Measurements from ENCODE around the gene KMT2E. TPM values are rescaled to one million over a fixed set of nuclear protein-coding genes. Genes with fewer than 3 reads are reported as not detected.

Gene KMT2E
- total RNA-seq, 2 experiments from 2014 or later = 50.1 to 72.8 TPM

DNA sequence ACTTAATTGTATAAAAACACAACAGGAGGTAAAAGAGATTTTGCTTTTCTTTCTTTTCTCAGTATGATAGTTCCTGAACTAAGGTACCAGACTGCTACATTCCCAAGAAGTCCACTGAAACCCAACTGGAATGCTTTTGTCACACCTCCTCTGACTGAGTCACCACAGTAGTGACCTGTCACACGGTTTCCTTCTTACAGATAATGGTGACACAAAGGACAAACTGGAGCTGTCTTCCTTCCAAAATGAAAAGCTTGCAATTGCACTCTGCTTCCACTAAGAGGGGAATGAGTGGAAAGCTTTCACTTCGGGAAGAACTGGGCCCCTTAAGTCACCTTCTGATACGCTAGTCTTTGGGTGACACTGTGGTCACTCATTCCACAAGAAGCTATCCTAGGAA, 122.2 kb downstream of the KMT2E start:
- ChIA-PET POLR2A (interaction anchor here (0.6 to 1.2 kb wide), 3 partner anchors 10 to 58 kb away, joined by 3 to 4 read pairs (median 4); no protein-coding TSS in a partner anchor), CTCF (ENCODE audit: unreplicated experiment) (interaction anchor here (0.5 kb wide), 1 partner anchor 157 kb away, joined by 4 read pairs; no protein-coding TSS in a partner anchor)
- no peak for TF ChIP-seq EZH2phosphoT487 (IDR thresholded peaks at IDR 0.05; ENCODE audit: borderline replicate concordance, low read depth, low read length)
- Histone ChIP-seq H3K4me1 (ENCODE audit: insufficient read depth, low read length, poor library complexity, severe bottlenecking) (no peaks in the 10 kb centered on the region), H2AFZ (ENCODE audit: low read length) (no peak overlapping the region), H3K36me3 (ENCODE audit: insufficient read depth, low read length) (peaks cover 16% of the 10 kb centered on the region; the same call in 1 of the 2 replicates), H3K9me2 (ENCODE audit: insufficient read depth, low read length) (no peaks in the 10 kb centered on the region), H3K79me2 (ENCODE audit: insufficient read depth, low read depth, low read length) (no peaks in the 10 kb centered on the region), H3K4me2 (ENCODE audit: low read length) (no peak overlapping the region), H3K27ac (ENCODE audit: low read depth, low read length, poor library complexity, severe bottlenecking) (no peak overlapping the region), H4K20me1 (ENCODE audit: insufficient read depth, low read length) (no peaks in the 10 kb centered on the region), H3K4me3 (ENCODE audit: low read depth, low read length, poor library complexity, severe bottlenecking) (no peak overlapping the region), H3K9me3 (ENCODE audit: low read length) (no peaks in the 10 kb centered on the region)
- intact Hi-C loops (cut with micrococcal nuclease; ENCODE audit: unreplicated experiment) = no loop called here
- no TSS peak for BruUV-seq (replicated peaks)
- DNase-seq (ENCODE audit: low spot score) = no peak

GRCh38 chr7:105137898-105138297, 123.9 kb downstream of the KMT2E start:
- Histone ChIP-seq H4K20me1 (ENCODE audit: insufficient read depth, low read length) (no peaks in the 10 kb centered on the region), H3K4me2 (ENCODE audit: low read length) (no peak overlapping the region), H3K9me2 (ENCODE audit: insufficient read depth, low read length) (no peaks in the 10 kb centered on the region), H3K36me3 (ENCODE audit: insufficient read depth, low read length) (peaks cover 23% of the 10 kb centered on the region), H3K79me2 (ENCODE audit: insufficient read depth, low read depth, low read length) (no peaks in the 10 kb centered on the region), H3K9me3 (ENCODE audit: low read length) (no peaks in the 10 kb centered on the region), H2AFZ (ENCODE audit: low read length) (no peak overlapping the region), H3K27ac (ENCODE audit: low read depth, low read length, poor library complexity, severe bottlenecking) (no peak overlapping the region), H3K4me3 (ENCODE audit: low read depth, low read length, poor library complexity, severe bottlenecking) (no peak overlapping the region), H3K4me1 (ENCODE audit: insufficient read depth, low read length, poor library complexity, severe bottlenecking) (no peaks in the 10 kb centered on the region)
- ChIA-PET POLR2A (no interaction called here), CTCF (ENCODE audit: unreplicated experiment) (no interaction called here)
- TF ChIP-seq CTCF (conservative IDR thresholded peaks at IDR 0.05; ENCODE audit: low read length) = no peak
- no TSS peak for BruUV-seq (replicated peaks)
- DNase-seq (ENCODE audit: low spot score) = no peak
- intact Hi-C loops (cut with micrococcal nuclease; ENCODE audit: unreplicated experiment) = no loop called here

DNA sequence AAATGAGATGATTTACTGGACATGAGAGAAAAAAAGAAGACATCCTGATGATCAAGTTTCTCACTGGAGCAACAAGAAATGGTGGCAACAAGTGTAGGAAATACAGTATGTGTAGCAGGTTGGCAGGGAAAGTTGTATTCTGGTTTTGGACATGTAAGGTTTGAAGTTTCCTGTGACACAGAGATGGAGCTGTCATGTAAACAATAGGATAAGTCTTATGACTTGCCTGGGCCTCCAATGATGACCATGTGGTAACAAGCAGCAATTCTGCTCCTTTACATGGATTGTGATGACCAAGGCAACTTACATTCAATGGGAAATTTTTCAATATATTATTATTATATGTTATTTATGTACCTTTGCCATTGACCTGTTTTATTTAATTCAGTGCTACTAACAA, 125.4 kb downstream of the KMT2E start:
- H3K36me3 ChIP-seq (ENCODE audit: insufficient read depth, low read length) = peaks cover 21% of the 10 kb centered on the region
- BruUV-seq (replicated peaks) = no TSS peak
- no peak overlapping the region for H3K4me2 ChIP-seq (ENCODE audit: low read length)
- TF ChIP-seq CTCF (conservative IDR thresholded peaks at IDR 0.05; ENCODE audit: low read length) (no peak), EZH2phosphoT487 (IDR thresholded peaks at IDR 0.05; ENCODE audit: borderline replicate concordance, low read depth, low read length) (no peak)
- H3K27ac ChIP-seq (ENCODE audit: low read depth, low read length, poor library complexity, severe bottlenecking) = no peak overlapping the region
- ChIA-PET POLR2A (interaction anchor here (0.6 to 1.0 kb wide), 2 partner anchors 16 to 53 kb away, joined by 3 read pairs; no protein-coding TSS in a partner anchor), CTCF (ENCODE audit: unreplicated experiment) (no interaction called here)
- no peak overlapping the region for H3K4me3 ChIP-seq (ENCODE audit: low read depth, low read length, poor library complexity, severe bottlenecking)
- intact Hi-C loops (cut with micrococcal nuclease; ENCODE audit: unreplicated experiment) = no loop called here
- no peak for DNase-seq (ENCODE audit: low spot score)
- H3K79me2 ChIP-seq (ENCODE audit: insufficient read depth, low read depth, low read length) = no peaks in the 10 kb centered on the region
- no peaks in the 10 kb centered on the region for H3K9me3 ChIP-seq (ENCODE audit: low read length)
- no peak overlapping the region for H2AFZ ChIP-seq (ENCODE audit: low read length)
- H3K9me2 ChIP-seq (ENCODE audit: insufficient read depth, low read length) = no peaks in the 10 kb centered on the region
- no peaks in the 10 kb centered on the region for H3K4me1 ChIP-seq (ENCODE audit: insufficient read depth, low read length, poor library complexity, severe bottlenecking)
- no peaks in the 10 kb centered on the region for H4K20me1 ChIP-seq (ENCODE audit: insufficient read depth, low read length)
